ENCODE results near the gene DPP10.
"Not testable (repeated sequence)": the region's sequence is repeated elsewhere in the genome, so short reads cannot be mapped to it uniquely, and the experiment has no call there.

Gene DPP10

GRCh38 chr2:114843963-114844362, 401.5 kb downstream of the DPP10 start:
- DNase-seq, result no peak

DNA sequence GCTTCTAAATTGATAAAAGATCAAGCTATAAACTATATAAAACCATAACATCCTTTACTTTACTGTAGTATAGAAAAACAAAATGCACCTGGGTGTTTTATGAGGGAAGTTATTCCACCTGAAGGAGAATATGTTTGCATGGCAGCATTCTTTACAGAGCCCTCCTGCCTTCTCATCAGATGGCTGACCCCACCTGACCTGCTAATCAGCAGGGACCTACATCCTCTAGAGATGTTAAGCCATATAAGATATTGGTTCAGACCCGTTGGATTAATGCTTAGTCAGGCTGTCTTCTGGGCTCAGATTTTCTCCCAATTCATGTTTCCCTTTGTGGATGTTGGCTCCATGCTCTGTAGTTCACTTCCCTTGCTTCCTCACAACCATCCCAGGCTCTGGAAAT, 414.8 kb downstream of the DPP10 start:
- no peak for DNase-seq

DNA sequence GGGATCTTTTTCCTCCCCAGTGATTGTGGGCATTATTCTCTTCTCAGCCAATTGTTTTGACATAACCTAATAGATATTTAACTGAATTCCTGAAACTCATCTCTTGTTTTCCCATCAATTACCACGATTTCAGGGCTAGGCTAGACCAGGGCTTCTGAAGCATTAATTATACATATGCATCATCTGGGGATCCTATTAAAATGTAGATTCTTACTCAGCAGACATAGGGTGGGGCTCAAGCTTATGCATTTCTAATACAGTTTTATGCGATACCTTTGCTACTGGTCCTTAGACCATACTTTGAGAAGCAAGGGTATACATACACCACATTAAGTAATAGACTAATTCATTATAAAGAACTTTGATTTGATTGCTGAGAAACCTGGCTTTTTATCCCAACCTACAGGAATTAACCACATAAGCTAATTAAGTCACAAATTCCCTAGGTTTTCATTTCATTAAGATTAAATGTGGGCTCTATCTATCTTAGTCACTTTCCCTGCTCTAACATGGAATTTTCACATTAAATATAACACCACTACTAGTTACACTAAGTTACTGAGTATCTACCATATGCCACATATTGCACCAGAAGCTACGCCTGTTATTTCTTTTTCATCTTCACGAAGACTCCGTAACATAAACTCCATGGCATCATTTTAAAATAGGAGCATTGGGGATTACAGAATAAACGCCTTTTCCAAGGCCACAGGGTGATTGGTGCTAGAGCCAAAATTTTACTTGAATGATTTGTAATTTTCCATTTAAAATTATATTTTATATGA, 417.5 kb downstream of the DPP10 start:
- no peak for DNase-seq

- DNase-seq, result no peak
Measured at GRCh38 chr2:114862243-114862642, 419.8 kb downstream of the DPP10 start.

GRCh38 chr2:114864901-114865300, 422.5 kb downstream of the DPP10 start:
- no peak for DNase-seq

- no peak for DNase-seq
Measured at GRCh38 chr2:114880046-114880445, 437.6 kb downstream of the DPP10 start.

- DNase-seq, result no peak
Measured at GRCh38 chr2:114919985-114920384, 477.5 kb downstream of the DPP10 start.

GRCh38 chr2:114922076-114922475, 479.6 kb downstream of the DPP10 start:
- no peak for DNase-seq

GRCh38 chr2:114925296-114926255, 483.1 kb downstream of the DPP10 start:
- DNase-seq, result no peak

DNA sequence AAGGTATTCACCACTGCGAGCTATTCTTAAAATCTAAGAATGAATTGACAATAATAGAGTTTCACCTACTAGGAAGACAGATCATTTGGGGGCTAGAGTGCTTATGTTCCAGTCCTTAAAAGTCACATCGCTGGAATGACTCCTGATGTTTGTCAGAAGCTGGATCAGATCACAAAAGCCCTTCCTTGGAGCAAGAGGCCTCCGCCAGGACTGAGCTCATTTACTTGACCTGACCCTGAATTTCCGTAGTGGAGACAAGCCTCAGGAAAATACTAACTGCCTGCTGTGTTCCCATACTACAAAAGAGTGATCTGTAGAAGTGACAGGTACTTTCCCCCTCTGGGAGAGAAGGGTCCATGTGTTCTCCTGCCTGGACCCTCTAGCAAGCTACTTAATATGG, 483.9 kb downstream of the DPP10 start:
- no peak for DNase-seq

- no peak for DNase-seq
Measured at GRCh38 chr2:114929225-114929624, 486.8 kb downstream of the DPP10 start.

DNA sequence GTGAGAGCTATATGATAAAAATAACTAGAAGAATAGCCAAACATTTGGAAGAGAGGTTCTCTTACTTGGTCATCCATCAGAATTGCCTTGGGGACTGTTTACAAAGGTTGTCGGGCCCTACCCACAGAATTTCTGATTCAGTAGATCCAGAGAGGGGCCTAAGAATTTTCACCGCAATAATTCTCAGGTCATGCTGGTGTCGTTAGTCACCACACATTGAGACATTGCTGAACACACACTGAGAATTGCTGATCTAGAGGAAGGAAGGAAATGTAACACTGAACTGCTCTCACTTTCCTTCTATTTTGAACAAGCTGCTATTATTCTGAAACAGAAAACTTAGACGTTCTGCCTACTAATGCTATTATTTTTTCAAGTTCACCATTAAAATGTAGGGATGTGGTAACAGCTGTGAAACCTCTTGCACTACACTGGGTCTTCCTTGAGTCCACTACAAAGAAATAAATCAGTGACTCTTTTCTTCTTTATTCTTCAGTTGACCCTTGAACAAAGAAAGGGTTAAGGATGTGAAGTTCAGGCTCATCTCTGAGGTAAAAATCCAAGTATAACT, 491.3 kb downstream of the DPP10 start:
- no peak for DNase-seq

DNA sequence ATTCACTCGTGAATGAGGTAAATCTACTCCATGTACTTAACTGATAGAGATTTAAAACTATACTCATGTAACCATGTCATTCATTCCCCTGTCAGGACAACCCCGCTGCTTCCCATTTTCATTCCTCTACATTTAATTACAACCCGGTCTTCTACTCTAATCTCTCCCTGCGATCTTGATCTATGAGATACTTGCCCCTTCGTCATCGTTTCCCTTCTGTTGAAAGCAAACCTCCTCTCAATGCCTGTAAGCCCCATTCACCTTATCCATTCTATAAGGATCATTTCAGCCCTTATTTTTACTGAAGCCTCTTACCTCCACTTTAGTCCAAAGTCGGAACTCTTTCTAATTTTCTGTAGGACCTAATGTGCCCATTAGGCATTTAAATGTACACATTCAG, 492.6 kb downstream of the DPP10 start:
- no peak for DNase-seq

- no peak for DNase-seq
Measured at GRCh38 chr2:114937366-114937930, 495.0 kb downstream of the DPP10 start.

DNA sequence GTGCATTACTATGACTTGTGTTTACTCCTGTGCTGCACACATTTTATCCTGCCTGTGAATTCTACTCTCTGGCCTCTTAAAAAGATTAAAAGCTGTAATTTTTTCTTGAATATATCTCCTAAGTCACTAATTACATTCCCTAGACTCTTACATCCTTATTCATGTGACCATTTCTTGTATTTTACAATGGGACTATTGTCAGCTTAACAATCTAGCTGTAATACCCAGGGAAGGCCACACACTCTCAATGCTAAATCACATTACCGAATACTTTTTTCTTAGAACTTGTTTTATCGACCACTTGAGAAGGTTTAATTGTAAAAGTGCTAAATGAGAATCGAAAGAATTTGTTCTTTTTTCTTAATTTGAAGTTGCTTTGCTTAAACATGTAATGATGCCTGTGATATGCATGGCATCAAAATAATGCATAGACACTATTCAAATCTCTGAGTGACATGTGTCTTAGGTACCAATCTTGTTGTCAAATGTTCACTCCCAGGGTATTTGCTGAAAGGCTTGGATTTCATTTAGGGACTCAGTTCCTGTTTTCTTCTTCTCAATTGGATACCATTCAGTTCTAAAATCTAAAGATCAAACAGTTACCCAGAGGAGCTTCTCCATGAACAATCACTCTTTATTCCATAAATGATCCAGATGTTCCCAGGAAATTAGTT, 498.5 kb downstream of the DPP10 start:
- DNase-seq, result no peak

DNA sequence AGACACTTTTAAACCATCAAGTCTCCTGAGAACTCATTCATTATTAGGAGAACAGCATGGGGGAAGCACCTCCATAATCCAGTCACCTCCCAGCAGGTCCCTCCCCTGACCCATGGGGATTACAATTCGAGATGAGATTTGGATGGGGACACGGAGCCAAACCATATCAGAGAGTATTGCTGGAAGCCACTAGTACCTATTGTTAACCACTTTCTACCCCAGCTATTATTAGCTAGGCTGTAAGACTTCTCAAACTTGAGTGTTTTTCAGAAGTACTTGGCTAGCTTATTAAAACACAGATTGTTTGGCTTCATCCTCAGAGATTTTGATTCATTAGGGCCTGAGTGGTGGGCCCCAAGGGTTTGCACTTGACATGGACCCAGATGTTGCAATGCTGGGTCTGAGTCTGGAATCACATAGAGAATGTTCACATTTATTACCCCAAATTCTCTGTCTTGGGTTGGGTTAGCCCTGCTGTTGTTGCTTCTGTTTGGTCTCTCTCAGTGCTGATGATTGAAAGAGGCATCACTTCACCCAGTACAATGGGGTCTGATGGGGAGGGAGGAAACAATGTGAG, 506.9 kb downstream of the DPP10 start:
- no peak for DNase-seq

GRCh38 chr2:114960389-114960788, 517.9 kb downstream of the DPP10 start:
- no peak for DNase-seq

GRCh38 chr2:114962532-114962931, 520.1 kb downstream of the DPP10 start:
- no peak for DNase-seq

DNA sequence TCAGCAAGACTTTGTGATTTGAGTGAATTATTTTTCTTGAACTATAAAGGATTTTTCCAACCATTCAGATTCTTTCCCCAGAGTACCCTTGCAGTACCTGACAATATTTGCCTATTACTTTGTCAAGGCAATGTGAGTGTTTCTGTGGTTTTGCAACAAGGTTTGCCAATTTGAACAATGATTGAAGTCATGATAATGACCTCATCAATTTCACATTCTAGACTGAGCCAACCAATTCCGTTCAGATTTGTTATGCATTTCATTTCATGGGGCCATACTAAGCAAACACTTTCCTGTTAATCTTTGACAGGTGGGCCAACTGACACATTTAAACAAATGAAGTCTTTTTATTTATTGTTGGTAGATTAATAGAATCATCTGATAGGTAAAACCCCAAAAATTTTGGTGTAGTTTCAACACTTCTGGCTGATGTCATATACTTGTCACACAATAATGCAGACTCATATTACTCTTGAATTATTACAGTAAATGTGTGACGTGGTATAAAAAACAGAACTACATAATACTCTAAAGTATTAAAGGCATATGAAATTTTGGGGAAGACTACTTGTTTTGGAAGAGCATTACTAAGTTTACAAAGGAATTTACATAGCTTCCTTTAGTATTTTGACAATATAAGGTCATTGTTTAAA, 526.4 kb downstream of the DPP10 start:
- no peak for DNase-seq

DNA sequence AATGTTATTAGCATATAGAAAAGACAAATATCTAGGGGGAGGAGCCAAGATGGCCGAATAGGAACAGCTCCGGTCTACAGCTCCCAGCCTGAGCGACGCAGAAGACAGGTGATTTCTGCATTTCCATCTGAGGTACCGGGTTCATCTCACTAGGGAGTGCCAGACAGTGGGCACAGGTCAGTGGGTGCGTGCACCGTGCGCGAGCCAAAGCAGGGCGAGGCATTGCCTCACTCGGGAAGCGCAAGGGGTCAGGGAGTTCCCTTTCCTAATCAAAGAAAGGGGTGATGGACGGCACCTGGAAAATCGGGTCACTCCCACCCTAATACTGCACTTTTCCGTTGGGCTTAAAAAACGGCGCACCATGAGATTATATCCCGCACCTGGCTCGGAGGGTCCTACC, 561.9 kb downstream of the DPP10 start:
- DNase-seq, result not testable (repeated sequence)

- no peak for DNase-seq
Measured at GRCh38 chr2:115011721-115012120, 569.3 kb downstream of the DPP10 start.

- DNase-seq, result not testable (repeated sequence)
Measured at GRCh38 chr2:115022013-115022412, 579.6 kb downstream of the DPP10 start.

All from CD4-positive, alpha-beta T cell treated with Interferon gamma for 1 hour (primary cell).